ENCODE results near the gene KLHL7. TPM values are rescaled to one million over a fixed set of nuclear protein-coding genes. Genes with fewer than 3 reads are reported as not detected.

Gene KLHL7
- total RNA-seq, 1 experiment from 2014 or later = 33.8 TPM

Other genes with a start within 250 kb of the KLHL7 start
- 52.3 TPM for gene HYCC1, start 91.7 kb upstream of the KLHL7 start, total RNA-seq (2021; ENCODE audit: unreplicated experiment)
- gene NUP42, start 76.3 kb downstream of the KLHL7 start, total RNA-seq (2021; ENCODE audit: unreplicated experiment) = 30.3 TPM
- 2.1 TPM for gene GPNMB, start 141.0 kb downstream of the KLHL7 start, total RNA-seq (2021; ENCODE audit: unreplicated experiment)
- gene MALSU1, start 193.6 kb downstream of the KLHL7 start, total RNA-seq (2021; ENCODE audit: unreplicated experiment) = 111 TPM